HG02678 (cell line): Measurements from ENCODE around the gene STRA6.

Source experiments
- ATAC-seq: cut with Tn5 transposase; IDR thresholded peaks from one replicate; pipeline ENCODE4 v1.9.1; 2021; ENCODE audit warnings: mild to moderate bottlenecking, moderate library complexity; ENCODE audit not compliant: unreplicated experiment

Gene STRA6

GRCh38 chr15:74227968-74228722 is 25.6 kb upstream of the STRA6 start:
- ATAC-seq = no peak

- no peak for ATAC-seq
Observed at GRCh38 chr15:74226761-74227540, 24.4 kb upstream of the STRA6 start.

- ATAC-seq = no peak
Observed at GRCh38 chr15:74225928-74226327, 23.3 kb upstream of the STRA6 start.

- no peak for ATAC-seq
Observed at GRCh38 chr15:74222240-74223119, 19.9 kb upstream of the STRA6 start.

- ATAC-seq = no peak
Observed at GRCh38 chr15:74221399-74222239, 19.0 kb upstream of the STRA6 start.

- ATAC-seq = no peak
Observed at GRCh38 chr15:74220475-74221248, 18.1 kb upstream of the STRA6 start.

- no peak for ATAC-seq
Observed at GRCh38 chr15:74217907-74218885, 15.6 kb upstream of the STRA6 start.

- no peak for ATAC-seq
Observed at GRCh38 chr15:74216949-74217348, 14.4 kb upstream of the STRA6 start.

- ATAC-seq = no peak
Observed at GRCh38 chr15:74215958-74216357, 13.4 kb upstream of the STRA6 start.

GRCh38 chr15:74214324-74215021 is 11.9 kb upstream of the STRA6 start:
- ATAC-seq = no peak

- no peak for ATAC-seq
Observed at GRCh38 chr15:74213858-74214284, 11.3 kb upstream of the STRA6 start.

GRCh38 chr15:74212494-74212893 is 9.9 kb upstream of the STRA6 start:
- ATAC-seq = no peak

GRCh38 chr15:74211656-74212055 is 9.1 kb upstream of the STRA6 start:
- no peak for ATAC-seq

- ATAC-seq = no peak
Observed at GRCh38 chr15:74210729-74211128, 8.1 kb upstream of the STRA6 start.

GRCh38 chr15:74209997-74210671 is 7.5 kb upstream of the STRA6 start:
- no peak for ATAC-seq

- no peak for ATAC-seq
Observed at GRCh38 chr15:74209560-74209958, 7.0 kb upstream of the STRA6 start.

GRCh38 chr15:74208901-74209559 is 6.4 kb upstream of the STRA6 start:
- ATAC-seq = no peak
